Fibroblast of the aortic adventitia (primary cell): ENCODE measurements around the gene SUPT4H1. TPM values are rescaled to one million over a fixed set of nuclear protein-coding genes. Genes with fewer than 3 reads are reported as not detected.

Experiments
- DNase-seq: peaks from one replicate; pipeline ENCODE4 v3.0.0-alpha.2; 2010; ENCODE audit warnings: low read depth
- H3K4me3 ChIP-seq: 2 replicates; pipeline ENCODE4 v1.5.1; 2011; ENCODE audit warnings: low read depth, mild to moderate bottlenecking, control low read depth, low read length, moderate library complexity
- CTCF ChIP-seq: IDR thresholded peaks from 2 replicates; pipeline ENCODE4 v1.5.1; 2011; ENCODE audit warnings: mild to moderate bottlenecking, low read length, control low read depth, inconsistent platforms; ENCODE audit not compliant: insufficient read depth
- total RNA-seq: library from RNA; depleted of rRNA; stranded (reverse); fragments of >200 nt; gene quantifications from 2 replicates; pipeline ENCODE4 v1.2.3, GENCODE V29; 2012; ENCODE audit warnings: low replicate concordance

Gene SUPT4H1
- total RNA-seq, 1 donor, result 34.9 TPM

- TF ChIP-seq CTCF, result no peak
- H3K4me3 ChIP-seq, result no peak overlapping the region
- no peak for DNase-seq
Observed at GRCh38 chr17:58325289-58325726, 26.7 kb downstream of the SUPT4H1 start.

GRCh38 chr17:58324409-58325288 lies 27.4 kb downstream of the SUPT4H1 start:
- DNase-seq, result no peak
- H3K4me3 ChIP-seq, result peak overlapping the region; percentile 44
- no peak for TF ChIP-seq CTCF

GRCh38 chr17:58324056-58324408 lies 28.0 kb downstream of the SUPT4H1 start:
- H3K4me3 ChIP-seq, result no peak overlapping the region
- DNase-seq, result no peak
- TF ChIP-seq CTCF, result no peak

- no peak for DNase-seq
- TF ChIP-seq CTCF, result no peak
- no peak overlapping the region for H3K4me3 ChIP-seq
Observed at GRCh38 chr17:58323366-58324055, 28.5 kb downstream of the SUPT4H1 start.

GRCh38 chr17:58322581-58323185 lies 29.3 kb downstream of the SUPT4H1 start:
- TF ChIP-seq CTCF, result no peak
- no peak for DNase-seq
- no peak overlapping the region for H3K4me3 ChIP-seq

- DNase-seq, result no peak
- no peak overlapping the region for H3K4me3 ChIP-seq
- no peak for TF ChIP-seq CTCF
Observed at GRCh38 chr17:58321571-58322525, 30.2 kb downstream of the SUPT4H1 start.
